ENCODE data around the gene GTF2F2. TPM values are rescaled to one million over a fixed set of nuclear protein-coding genes. Genes with fewer than 3 reads are reported as not detected.

GTF2F2 gene
- total RNA-seq, 1 donor from 2014 or later, result 19.9 TPM

GRCh38 chr13:45209229-45209628, 88.9 kb downstream of the GTF2F2 start:
- Mint-ChIP-seq H3K27me3 (ENCODE audit: low read depth) (no peaks in the 10 kb centered on the region), H3K36me3 (peaks cover 18% of the 10 kb centered on the region), H3K4me3 (no peak overlapping the region), H3K27ac (no peak overlapping the region), H3K4me1 (peaks cover 19% of the 10 kb centered on the region), H3K9me3 (no peaks in the 10 kb centered on the region)
- no peak for DNase-seq (ENCODE audit: low spot score in 2 of 2, unreplicated experiment in 2 of 2)
- TF ChIP-seq CTCF (IDR thresholded peaks at IDR 0.05; ENCODE audit: unreplicated experiment), result no peak

- Mint-ChIP-seq H3K9me3 (no peaks in the 10 kb centered on the region), H3K36me3 (peaks cover 15% of the 10 kb centered on the region), H3K4me3 (no peak overlapping the region), H3K4me1 (peaks cover 10% of the 10 kb centered on the region), H3K27ac (no peak overlapping the region), H3K27me3 (ENCODE audit: low read depth) (no peaks in the 10 kb centered on the region)
- no peak for TF ChIP-seq CTCF (IDR thresholded peaks at IDR 0.05; ENCODE audit: unreplicated experiment)
- no peak for DNase-seq (ENCODE audit: low spot score in 2 of 2, unreplicated experiment in 2 of 2)
Measured at GRCh38 chr13:45215392-45216077, 95.2 kb downstream of the GTF2F2 start.

DNA sequence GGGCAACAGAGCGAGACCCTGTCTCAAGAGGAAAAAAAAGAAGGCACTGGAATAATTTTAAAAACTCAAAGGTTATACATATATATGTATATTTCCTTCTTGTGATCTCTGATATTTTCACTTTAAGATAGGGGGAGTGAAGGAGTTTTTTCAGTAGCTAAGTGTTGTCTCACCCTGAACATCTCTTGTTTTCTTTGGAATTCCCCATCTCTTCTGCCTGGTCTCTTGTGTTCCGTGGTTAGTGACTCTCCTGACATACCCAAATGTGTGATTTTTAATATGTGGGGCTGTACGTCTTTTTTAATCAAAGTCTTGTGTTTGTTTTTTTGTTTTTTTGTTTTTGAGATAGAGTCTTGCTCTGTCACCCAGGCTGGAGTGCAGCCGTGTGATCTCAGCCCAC, 95.9 kb downstream of the GTF2F2 start:
- H3K36me3 Mint-ChIP-seq, result peaks cover 10% of the 10 kb centered on the region
- H3K9me3 Mint-ChIP-seq, result no peaks in the 10 kb centered on the region
- TF ChIP-seq CTCF (IDR thresholded peaks at IDR 0.05; ENCODE audit: unreplicated experiment), result no peak
- no peak overlapping the region for H3K27ac Mint-ChIP-seq
- no peak overlapping the region for H3K4me3 Mint-ChIP-seq
- peaks cover 10% of the 10 kb centered on the region for H3K4me1 Mint-ChIP-seq
- no peaks in the 10 kb centered on the region for H3K27me3 Mint-ChIP-seq (ENCODE audit: low read depth)
- no peak for DNase-seq (ENCODE audit: low spot score in 2 of 2, unreplicated experiment in 2 of 2)

DNA sequence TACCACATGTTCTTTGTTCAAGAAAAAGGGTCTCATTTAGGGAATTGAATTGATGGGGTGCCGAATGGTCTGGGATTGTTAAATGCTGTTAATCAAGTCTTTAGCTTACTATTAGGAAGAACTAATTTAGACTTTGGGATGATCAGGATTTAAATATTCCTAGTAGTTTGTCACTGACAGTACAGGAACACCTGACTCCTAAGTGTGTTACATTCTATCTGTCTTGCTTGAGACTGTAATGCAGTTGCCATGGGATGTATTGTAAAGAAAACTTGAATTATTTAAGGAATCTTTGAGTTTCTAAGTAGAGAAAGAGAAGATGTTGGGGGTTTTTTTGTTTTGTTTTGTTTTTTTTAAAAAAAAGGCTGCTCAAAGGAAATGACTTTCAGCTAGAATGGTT, 98.4 kb downstream of the GTF2F2 start:
- no peak for TF ChIP-seq CTCF (IDR thresholded peaks at IDR 0.05; ENCODE audit: unreplicated experiment)
- peaks cover 14% of the 10 kb centered on the region for H3K4me1 Mint-ChIP-seq
- DNase-seq (ENCODE audit: low spot score in 2 of 2, unreplicated experiment in 2 of 2), result no peak
- peak overlapping the region; percentile 48 for H3K27ac Mint-ChIP-seq
- H3K4me3 Mint-ChIP-seq, result no peak overlapping the region
- H3K9me3 Mint-ChIP-seq, result no peaks in the 10 kb centered on the region
- peaks cover 10% of the 10 kb centered on the region for H3K36me3 Mint-ChIP-seq
- H3K27me3 Mint-ChIP-seq (ENCODE audit: low read depth), result no peaks in the 10 kb centered on the region

- DNase-seq (ENCODE audit: low spot score in 2 of 2, unreplicated experiment in 2 of 2), result no peak
- no peak overlapping the region for H3K27ac Mint-ChIP-seq
- H3K4me3 Mint-ChIP-seq, result no peak overlapping the region
- no peaks in the 10 kb centered on the region for H3K9me3 Mint-ChIP-seq
- H3K36me3 Mint-ChIP-seq, result peaks cover 10% of the 10 kb centered on the region
- H3K4me1 Mint-ChIP-seq, result peaks cover 14% of the 10 kb centered on the region
- no peaks in the 10 kb centered on the region for H3K27me3 Mint-ChIP-seq (ENCODE audit: low read depth)
- TF ChIP-seq CTCF (IDR thresholded peaks at IDR 0.05; ENCODE audit: unreplicated experiment), result no peak
Measured at GRCh38 chr13:45219123-45219891, 99.0 kb downstream of the GTF2F2 start.
